ENCODE data around the gene DIPK1A.

DNA sequence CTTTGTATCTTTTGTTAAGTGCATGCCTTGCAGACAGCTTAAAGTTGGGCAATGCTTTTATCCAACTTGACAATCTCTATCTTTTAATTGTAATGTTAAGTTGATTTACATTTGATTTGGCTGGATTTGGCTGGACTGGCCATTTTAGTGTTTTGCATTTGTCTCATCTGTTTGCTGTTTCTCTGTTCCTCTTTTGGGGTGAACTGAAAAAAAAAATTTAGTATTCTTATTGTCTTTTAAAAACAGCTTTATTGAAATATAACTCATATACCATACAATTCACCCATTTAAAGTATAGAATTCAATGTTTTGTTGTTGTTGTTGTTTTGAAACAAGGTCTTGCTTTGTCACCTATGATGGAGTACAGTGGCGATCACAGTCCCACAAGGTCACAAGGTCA lies 34.4 kb downstream of the DIPK1A start:
- TF ChIP-seq, protein P1, sequence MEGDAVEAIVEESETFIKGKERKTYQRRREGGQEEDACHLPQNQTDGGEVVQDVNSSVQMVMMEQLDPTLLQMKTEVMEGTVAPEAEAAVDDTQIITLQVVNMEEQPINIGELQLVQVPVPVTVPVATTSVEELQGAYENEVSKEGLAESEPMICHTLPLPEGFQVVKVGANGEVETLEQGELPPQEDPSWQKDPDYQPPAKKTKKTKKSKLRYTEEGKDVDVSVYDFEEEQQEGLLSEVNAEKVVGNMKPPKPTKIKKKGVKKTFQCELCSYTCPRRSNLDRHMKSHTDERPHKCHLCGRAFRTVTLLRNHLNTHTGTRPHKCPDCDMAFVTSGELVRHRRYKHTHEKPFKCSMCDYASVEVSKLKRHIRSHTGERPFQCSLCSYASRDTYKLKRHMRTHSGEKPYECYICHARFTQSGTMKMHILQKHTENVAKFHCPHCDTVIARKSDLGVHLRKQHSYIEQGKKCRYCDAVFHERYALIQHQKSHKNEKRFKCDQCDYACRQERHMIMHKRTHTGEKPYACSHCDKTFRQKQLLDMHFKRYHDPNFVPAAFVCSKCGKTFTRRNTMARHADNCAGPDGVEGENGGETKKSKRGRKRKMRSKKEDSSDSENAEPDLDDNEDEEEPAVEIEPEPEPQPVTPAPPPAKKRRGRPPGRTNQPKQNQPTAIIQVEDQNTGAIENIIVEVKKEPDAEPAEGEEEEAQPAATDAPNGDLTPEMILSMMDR (conservative IDR thresholded peaks at IDR 0.05 in 1 of 2, IDR thresholded peaks at IDR 0.05 in 1 of 2; ENCODE audit: low read depth in 1 of 2, low read length in 2 of 2): no peak
- TF ChIP-seq EZH2 (IDR thresholded peaks at IDR 0.05; ENCODE audit: low read length, missing control alignments): no peak

All from fibroblast of lung (primary cell).